HG03460 (cell line): Measurements from ENCODE around the gene SPATC1L.
"Not testable (repeated sequence)": the region's sequence is repeated elsewhere in the genome, so short reads cannot be mapped to it uniquely, and the experiment has no call there.

Experiments
- ATAC-seq: cut with Tn5 transposase; IDR thresholded peaks from one replicate; pipeline ENCODE4 v1.9.1; 2021; ENCODE audit not compliant: unreplicated experiment

Gene SPATC1L

GRCh38 chr21:46183910-46184624 is at the start of gene SPATC1L:
Gene SPATC1L, minus strand, starts transcription at chr21:46184459. Its CDS starts 1,643 bp downstream, at chr21:46182816.
- peak; percentile 48 for ATAC-seq

GRCh38 chr21:46229923-46230260 is 45.6 kb upstream of the SPATC1L start:
- no peak for ATAC-seq

GRCh38 chr21:46229133-46229922 is 45.1 kb upstream of the SPATC1L start:
- peak; percentile 23 for ATAC-seq

- ATAC-seq = peak; percentile 76
These were observed 44.2 kb upstream of the SPATC1L start, which contains the start of gene LSS for GRCh38 chr21:46228345-46229051. Gene LSS, minus strand, starts transcription at chr21:46228774. Its CDS starts 29 bp downstream, at chr21:46228745.

GRCh38 chr21:46227811-46228344 is 43.6 kb upstream of the SPATC1L start:
- no peak for ATAC-seq

GRCh38 chr21:46226920-46227599 is 42.8 kb upstream of the SPATC1L start:
- ATAC-seq = no peak

- no peak for ATAC-seq
These were observed 41.9 kb upstream of the SPATC1L start for GRCh38 chr21:46226146-46226545.

- ATAC-seq = not testable (repeated sequence)
These were observed 39.4 kb upstream of the SPATC1L start for GRCh38 chr21:46223661-46224060.

GRCh38 chr21:46223217-46223616 is 39.0 kb upstream of the SPATC1L start:
- no peak for ATAC-seq

- ATAC-seq = no peak
These were observed 38.3 kb upstream of the SPATC1L start for GRCh38 chr21:46222436-46223116.

- ATAC-seq = no peak
These were observed 37.6 kb upstream of the SPATC1L start for GRCh38 chr21:46221664-46222435.

- ATAC-seq = no peak
These were observed 36.6 kb upstream of the SPATC1L start for GRCh38 chr21:46220847-46221246.

- no peak for ATAC-seq
These were observed 36.1 kb upstream of the SPATC1L start for GRCh38 chr21:46220275-46220810.

- ATAC-seq = no peak
These were observed 35.5 kb upstream of the SPATC1L start for GRCh38 chr21:46219591-46220239.

- no peak for ATAC-seq
These were observed 34.8 kb upstream of the SPATC1L start for GRCh38 chr21:46218906-46219590.

GRCh38 chr21:46217511-46218196 is 33.4 kb upstream of the SPATC1L start:
- no peak for ATAC-seq

GRCh38 chr21:46216132-46216747 is 32.0 kb upstream of the SPATC1L start:
- no peak for ATAC-seq
